Prostate gland (tissue), 2 donors: ENCODE data around the gene LAP3. TPM values are rescaled to one million over a fixed set of nuclear protein-coding genes. Genes with fewer than 3 reads are reported as not detected.

Experiments
- DNase-seq: peaks from one replicate; pipeline ENCODE4 v3.0.0-alpha.2; 2019; ENCODE audit warnings: low spot score
- H3K27ac ChIP-seq, 2 donors: fragments of 200-600 bp; sonication (generic); 2 replicates each; pipeline ENCODE4 v1.5.1; 2017 to 2019
- H3K27me3 ChIP-seq: fragments of 200-600 bp; sonication (generic); replicated peaks from 2 replicates; pipeline ENCODE4 v1.5.1; 2019; ENCODE audit not compliant: insufficient read depth
- H3K36me3 ChIP-seq, 2 donors: fragments of 200-600 bp; sonication (generic); 1 replicate in 1 of 2; 2 replicates in 1 of 2; pipeline versions ENCODE4 v1.5.1 to v1.8.1; 2017 to 2019
- H3K4me1 ChIP-seq: fragments of 200-600 bp; sonication (generic); replicated peaks from 2 replicates; pipeline ENCODE4 v1.5.1; 2019
- H3K4me3 ChIP-seq, 2 donors: fragments of 200-600 bp; sonication (generic); 2 replicates each; pipeline ENCODE4 v1.5.1; 2017 to 2019
- H3K9me3 ChIP-seq: fragments of 200-600 bp; sonication (generic); 2 replicates; pipeline ENCODE4 v1.5.1; 2017
- CTCF ChIP-seq, 4 experiments: fragments of 200-600 bp in 2 of 4; fragments of 450-650 bp in 2 of 4; sonication (generic) in 2 of 4; IDR thresholded peaks; 1 replicate in 3 of 4; 2 replicates in 1 of 4; pipeline ENCODE4 v1.5.1; 2016 to 2019; ENCODE audit warnings: antibody characterized with exemption in 4 of 4, mild to moderate bottlenecking in 2 of 4, moderate library complexity in 2 of 4
- POLR2A ChIP-seq: fragments of 450-650 bp; IDR thresholded peaks from one replicate; pipeline ENCODE4 v1.6.1; 2016; ENCODE audit warnings: antibody characterized with exemption, mild to moderate bottlenecking
- POLR2AphosphoS5 ChIP-seq: sonication (generic); formaldehyde crosslinking; IDR thresholded peaks from one replicate; pipeline ENCODE4 v1.6.1; 2017; ENCODE audit warnings: antibody characterized with exemption
- WGBS: methylation state at CpG from one replicate; pipeline ENCODE4 v1.1.5; 2018; 5-methylcytosine and 5-hydroxymethylcytosine counted together
- intact Hi-C: fragments of 100-400 bp; cut with DNase I; formaldehyde crosslinking; loops from one replicate; pipeline ENCODE4 v1.14.2; 2022
- total RNA-seq, 2 donors: library from RNA; depleted of rRNA; stranded (reverse); fragments of >200 nt; gene quantifications; one replicate each; pipeline ENCODE4 v1.1.0, GENCODE V29; 2016

LAP3 gene
- total RNA-seq, 2 donors from 2014 or later, result 55.8 to 98.1 TPM

GRCh38 chr4:17636696-17637622 lies 60.0 kb downstream of the LAP3 start:
- no peak overlapping the region for H3K4me3 ChIP-seq
- WGBS, result 65% methylated on average over 32 of the region's 32 CpGs
- no peaks in the 10 kb centered on the region for H3K9me3 ChIP-seq
- H3K27ac ChIP-seq, result no peak overlapping the region
- no peaks in the 10 kb centered on the region for H3K4me1 ChIP-seq
- TF ChIP-seq POLR2A, result no peak
- peak; percentile 74 to 85 (median 80) for TF ChIP-seq CTCF (IDR thresholded peaks at IDR 0.05)
- no peak for TF ChIP-seq POLR2AphosphoS5
- intact Hi-C loops, result loop anchor here (2.0 kb wide), 1 partner anchor 88 kb away; no protein-coding TSS in a partner anchor
- DNase-seq, result peak; percentile 61
- no peaks in the 10 kb centered on the region for H3K27me3 ChIP-seq
- no peaks in the 10 kb centered on the region for H3K36me3 ChIP-seq

- no peak for DNase-seq
- Histone ChIP-seq H3K4me1 (no peaks in the 10 kb centered on the region), H3K27ac (no peak overlapping the region), H3K9me3 (no peaks in the 10 kb centered on the region), H3K36me3 (no peaks in the 10 kb centered on the region), H3K4me3 (no peak overlapping the region), H3K27me3 (no peaks in the 10 kb centered on the region)
- WGBS, result 82% methylated on average over 7 of the region's 7 CpGs
- intact Hi-C loops, result no loop called here
- no peak for TF ChIP-seq POLR2A
- no peak for TF ChIP-seq CTCF (IDR thresholded peaks at IDR 0.05)
- no peak for TF ChIP-seq POLR2AphosphoS5
Measured at GRCh38 chr4:17639136-17639535, 62.1 kb downstream of the LAP3 start.

- intact Hi-C loops, result no loop called here
- H3K9me3 ChIP-seq, result no peaks in the 10 kb centered on the region
- no peak for DNase-seq
- no peak overlapping the region for H3K27ac ChIP-seq
- 91% methylated on average over 1 of the region's 1 CpG for WGBS
- no peak overlapping the region for H3K4me3 ChIP-seq
- H3K4me1 ChIP-seq, result no peaks in the 10 kb centered on the region
- H3K27me3 ChIP-seq, result no peaks in the 10 kb centered on the region
- TF ChIP-seq CTCF (IDR thresholded peaks at IDR 0.05) (no peak), POLR2A (no peak), POLR2AphosphoS5 (no peak)
- no peaks in the 10 kb centered on the region for H3K36me3 ChIP-seq
Measured at GRCh38 chr4:17642398-17642783, 65.4 kb downstream of the LAP3 start.

GRCh38 chr4:17646693-17647092 lies 69.7 kb downstream of the LAP3 start:
- H3K27me3 ChIP-seq, result no peaks in the 10 kb centered on the region
- H3K27ac ChIP-seq, result no peak overlapping the region
- intact Hi-C loops, result no loop called here
- WGBS, result 81% methylated on average over 3 of the region's 3 CpGs
- H3K36me3 ChIP-seq, result no peaks in the 10 kb centered on the region
- no peak for TF ChIP-seq POLR2A
- no peak for TF ChIP-seq CTCF (IDR thresholded peaks at IDR 0.05)
- DNase-seq, result no peak
- no peaks in the 10 kb centered on the region for H3K9me3 ChIP-seq
- no peak overlapping the region for H3K4me3 ChIP-seq
- H3K4me1 ChIP-seq, result no peaks in the 10 kb centered on the region
